ENCODE data around the gene FAM120C. TPM values are rescaled to one million over a fixed set of nuclear protein-coding genes. Genes with fewer than 3 reads are reported as not detected.
A peak's percentile ranks its signal among the peaks of the same experiment; 100 is the strongest.

FAM120C gene
- total RNA-seq, 2 donors from 2014 or later: 4.3 to 4.6 TPM

DNA sequence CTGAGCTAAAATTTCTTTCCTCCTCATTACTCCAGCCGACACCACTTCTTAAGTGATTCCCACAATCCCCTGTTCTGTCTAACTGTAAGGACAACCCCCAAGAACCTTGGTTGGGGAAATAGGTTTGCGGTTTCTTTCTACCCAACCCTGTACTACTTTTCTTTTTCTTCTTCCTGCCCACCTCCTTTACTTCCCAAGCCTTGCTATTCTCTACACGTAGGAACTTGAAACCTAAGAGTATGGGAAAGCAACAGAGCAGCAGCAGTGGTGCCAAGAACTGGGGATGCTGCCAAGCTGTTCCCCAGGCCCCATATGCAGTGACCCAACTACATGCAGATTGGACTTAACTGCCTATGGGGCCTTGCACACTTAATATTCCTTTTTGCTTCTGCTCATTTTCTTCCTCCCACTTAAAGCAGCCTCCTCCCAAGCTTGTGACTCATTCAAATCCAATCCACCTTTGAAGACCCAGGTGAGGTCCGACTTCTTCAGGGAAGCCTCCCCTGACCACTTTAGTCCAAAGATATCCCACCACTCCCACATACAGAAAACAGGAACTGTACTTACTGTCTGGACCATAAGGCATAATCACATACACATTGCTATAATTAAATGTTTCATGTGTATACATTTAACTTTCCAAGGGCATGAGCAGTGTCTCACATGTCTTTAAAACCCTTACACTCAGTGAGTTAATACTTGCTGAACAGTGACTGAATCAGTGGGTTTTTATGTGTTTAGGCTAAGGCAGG is 1.7 kb downstream of the FAM120C start:
- no peaks in the 10 kb centered on the region for H3K9me3 ChIP-seq
- no peak overlapping the region for H3K27ac ChIP-seq
- H3K4me1 ChIP-seq: peaks cover 0 to 18% of the 10 kb centered on the region in 2 donors
- no peaks in the 10 kb centered on the region for H3K27me3 ChIP-seq
- no peak for DNase-seq (ENCODE audit: low spot score)
- TF ChIP-seq CTCF (IDR thresholded peaks at IDR 0.05): no peak
- peak overlapping the region; percentile 64 to 75 for H3K4me3 ChIP-seq
- no peaks in the 10 kb centered on the region for H3K36me3 ChIP-seq

DNA sequence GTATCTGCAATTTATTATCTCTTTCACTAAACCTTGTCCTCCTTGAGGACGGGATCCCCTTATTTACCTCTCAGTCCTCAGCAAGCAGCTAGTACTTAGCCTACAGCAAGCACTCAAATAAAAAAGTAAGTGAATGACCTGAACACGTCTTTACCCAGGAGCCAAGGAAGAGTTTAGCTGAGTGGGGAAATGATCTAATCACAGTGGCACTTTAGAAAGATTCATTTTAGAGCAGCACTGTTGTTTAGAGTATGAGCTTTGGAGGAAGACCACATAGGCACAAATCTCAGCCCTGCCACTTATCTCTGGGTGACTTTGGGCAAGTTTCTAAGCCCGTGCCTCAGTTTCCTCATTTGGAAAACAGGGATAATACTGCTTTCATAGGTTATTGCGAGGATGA is 2.7 kb downstream of the FAM120C start:
- no peaks in the 10 kb centered on the region for H3K9me3 ChIP-seq
- no peaks in the 10 kb centered on the region for H3K27me3 ChIP-seq
- peaks cover 0 to 18% of the 10 kb centered on the region in 2 donors for H3K4me1 ChIP-seq
- no peaks in the 10 kb centered on the region for H3K36me3 ChIP-seq
- no peak for DNase-seq (ENCODE audit: low spot score)
- no peak overlapping the region for H3K4me3 ChIP-seq
- TF ChIP-seq CTCF (IDR thresholded peaks at IDR 0.05): no peak
- H3K27ac ChIP-seq: no peak overlapping the region

GRCh38 chrX:54178100-54178940 is 4.7 kb downstream of the FAM120C start:
- TF ChIP-seq CTCF (IDR thresholded peaks at IDR 0.05): no peak
- DNase-seq (ENCODE audit: low spot score): no peak
- Histone ChIP-seq H3K27ac (no peak overlapping the region), H3K27me3 (no peaks in the 10 kb centered on the region), H3K4me3 (no peak overlapping the region), H3K36me3 (peaks cover 5% of the 10 kb centered on the region), H3K9me3 (no peaks in the 10 kb centered on the region), H3K4me1 (peaks cover 0 to 18% of the 10 kb centered on the region in 2 donors)

DNA sequence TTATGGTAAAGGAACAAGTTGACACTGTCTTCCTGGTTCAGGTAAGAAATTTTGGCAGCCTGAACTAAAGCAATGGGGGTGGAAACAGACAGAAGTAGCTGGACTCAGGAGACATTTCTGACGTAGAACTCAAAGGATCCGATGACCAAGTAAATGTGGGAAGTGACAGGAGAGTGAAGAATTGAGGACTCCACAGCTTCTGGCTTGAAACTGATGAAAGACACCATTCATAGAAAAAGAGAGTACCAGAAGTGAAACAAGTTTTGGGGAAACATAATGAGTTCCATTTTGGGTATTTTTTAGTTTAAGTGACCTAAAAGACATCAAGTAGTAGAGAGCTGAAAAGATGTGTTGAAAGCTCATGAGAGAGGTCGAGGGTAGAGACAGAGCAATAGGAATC is 5.7 kb downstream of the FAM120C start:
- TF ChIP-seq CTCF (IDR thresholded peaks at IDR 0.05): no peak
- H3K9me3 ChIP-seq: no peaks in the 10 kb centered on the region
- peaks cover 6% of the 10 kb centered on the region for H3K36me3 ChIP-seq
- DNase-seq (ENCODE audit: low spot score): no peak
- no peak overlapping the region for H3K27ac ChIP-seq
- H3K27me3 ChIP-seq: no peaks in the 10 kb centered on the region
- peaks cover 0 to 18% of the 10 kb centered on the region in 2 donors for H3K4me1 ChIP-seq
- no peak overlapping the region for H3K4me3 ChIP-seq

- Histone ChIP-seq H3K27ac (no peak overlapping the region), H3K36me3 (peaks cover 6% of the 10 kb centered on the region), H3K27me3 (no peaks in the 10 kb centered on the region), H3K4me3 (no peak overlapping the region), H3K9me3 (no peaks in the 10 kb centered on the region), H3K4me1 (no peaks in the 10 kb centered on the region)
- no peak for TF ChIP-seq CTCF (IDR thresholded peaks at IDR 0.05)
- DNase-seq (ENCODE audit: low spot score): no peak
Observed at GRCh38 chrX:54173791-54174190, 9.3 kb downstream of the FAM120C start.
